Body of pancreas (tissue), 4 donors: ENCODE measurements around the gene EHBP1L1.

Experiments used
- CTCF ChIP-seq, 7 experiments: fragments of 450-650 bp in 4 of 7; fragments of 200-600 bp in 3 of 7; sonication (generic) in 3 of 7; IDR thresholded peaks; one replicate each; pipeline ENCODE4 v1.5.1; 2016 to 2019; ENCODE audit warnings: antibody characterized with exemption in 7 of 7
- POLR2A ChIP-seq, 3 donors: fragments of 450-650 bp; IDR thresholded peaks; one replicate each; pipeline ENCODE4 v1.6.1; 2016; ENCODE audit warnings: antibody characterized with exemption in 3 of 3, mild to moderate bottlenecking in 2 of 3

- TF ChIP-seq CTCF (IDR thresholded peaks at IDR 0.05), result no peak
- no peak for TF ChIP-seq POLR2A (IDR thresholded peaks at IDR 0.05)
These were observed 19.2 kb upstream of the EHBP1L1 start for GRCh38 chr11:65556470-65557279.
